RCC 7860 (cell line): ENCODE results near the gene RILPL1.
A peak's percentile ranks its signal among the peaks of the same experiment; 100 is the strongest.
"Not testable (repeated sequence)": the region's sequence is repeated elsewhere in the genome, so short reads cannot be mapped to it uniquely, and the experiment has no call there.

Source experiments
- DNase-seq: peaks from one replicate; pipeline ENCODE4 v3.0.0-alpha.2; 2015; ENCODE audit warnings: low spot score
- FAIRE-seq: peaks from 2 replicates; lab custom pipeline; 2012; peaks lifted over from hg19 to GRCh38; lab: Jason Lieb, UNC

RILPL1 gene

GRCh38 chr12:123533672-123534643 lies at the start of gene RILPL1:
Gene RILPL1, minus strand, starts transcription at chr12:123533719. Its CDS starts 237 bp downstream, at chr12:123533482.
- FAIRE-seq (no peak), DNase-seq (peak; percentile 9)

- no peak for DNase-seq
- FAIRE-seq: no peak
Measured at GRCh38 chr12:123580772-123581171, 47.3 kb upstream of the RILPL1 start.

GRCh38 chr12:123578829-123579228 lies 45.3 kb upstream of the RILPL1 start:
- DNase-seq, FAIRE-seq: not testable (repeated sequence)

GRCh38 chr12:123578243-123578642 lies 44.7 kb upstream of the RILPL1 start:
- FAIRE-seq (no peak), DNase-seq (no peak)

- no peak for DNase-seq
- no peak for FAIRE-seq
Measured at GRCh38 chr12:123576611-123577010, 43.1 kb upstream of the RILPL1 start.

- no peak for FAIRE-seq
Measured at GRCh38 chr12:123573870-123574269, 40.4 kb upstream of the RILPL1 start.

GRCh38 chr12:123572391-123572790 lies 38.9 kb upstream of the RILPL1 start:
- DNase-seq: no peak
- FAIRE-seq: no peak

More at GRCh38 chr12:123573870-123574269, 40.4 kb upstream of the RILPL1 start:
- no peak for DNase-seq

- FAIRE-seq: no peak
- DNase-seq: no peak
Measured at GRCh38 chr12:123571343-123571813, 37.9 kb upstream of the RILPL1 start.

GRCh38 chr12:123559468-123559867 lies 25.9 kb upstream of the RILPL1 start:
- no peak for FAIRE-seq
- DNase-seq: no peak

GRCh38 chr12:123558487-123558886 lies 25.0 kb upstream of the RILPL1 start:
- FAIRE-seq, DNase-seq: not testable (repeated sequence)

GRCh38 chr12:123554843-123555242 lies 21.3 kb upstream of the RILPL1 start:
- FAIRE-seq, DNase-seq: not testable (repeated sequence)

- FAIRE-seq: not testable (repeated sequence)
Measured at GRCh38 chr12:123554136-123554535, 20.6 kb upstream of the RILPL1 start.

GRCh38 chr12:123550700-123551099 lies 17.2 kb upstream of the RILPL1 start:
- FAIRE-seq: no peak

More at GRCh38 chr12:123554136-123554535, 20.6 kb upstream of the RILPL1 start:
- not testable (repeated sequence) for DNase-seq

GRCh38 chr12:123548107-123548506 lies 14.6 kb upstream of the RILPL1 start:
- DNase-seq (no peak), FAIRE-seq (no peak)

More at GRCh38 chr12:123550700-123551099, 17.2 kb upstream of the RILPL1 start:
- no peak for DNase-seq

- no peak for FAIRE-seq
- DNase-seq: no peak
Measured at GRCh38 chr12:123546281-123546680, 12.8 kb upstream of the RILPL1 start.

GRCh38 chr12:123543541-123543940 lies 10.0 kb upstream of the RILPL1 start:
- no peak for FAIRE-seq
- DNase-seq: no peak

GRCh38 chr12:123540899-123541662 lies 7.6 kb upstream of the RILPL1 start:
- FAIRE-seq (no peak), DNase-seq (no peak)

- FAIRE-seq, DNase-seq: not testable (repeated sequence)
Measured at GRCh38 chr12:123535952-123536351, 2.4 kb upstream of the RILPL1 start.

- DNase-seq (no peak), FAIRE-seq (no peak)
Measured at GRCh38 chr12:123532808-123533649, 490 bp downstream of the RILPL1 start.

GRCh38 chr12:123532019-123532418 lies 1.5 kb downstream of the RILPL1 start:
- DNase-seq (no peak), FAIRE-seq (no peak)
